Measurements from ENCODE around the gene POLD2. TPM values are rescaled to one million over a fixed set of nuclear protein-coding genes. Genes with fewer than 3 reads are reported as not detected.

Gene POLD2
- total RNA-seq, 1 donor from 2014 or later, result 232 TPM

GRCh38 chr7:44112231-44112996, 10.9 kb downstream of the POLD2 start:
- Histone ChIP-seq H4K20me1 (ENCODE audit: low read depth) (no peaks in the 10 kb centered on the region), H3F3A (ENCODE audit: low read depth) (no peaks in the 10 kb centered on the region), H3K9ac (no peak overlapping the region), H3K9me3 (ENCODE audit: low read depth) (no peaks in the 10 kb centered on the region), H3K79me2 (ENCODE audit: low read depth) (no peaks in the 10 kb centered on the region), H3K36me3 (no peaks in the 10 kb centered on the region), H2AFZ (replicated peaks) (no peak overlapping the region), H3K4me2 (no peak overlapping the region), H3K4me1 (no peaks in the 10 kb centered on the region), H3K27me3 (no peaks in the 10 kb centered on the region), H3K4me3 (no peak overlapping the region), H3K27ac (no peak overlapping the region)
- Mint-ChIP-seq H3K4me3 (no peak overlapping the region), H3K27ac (no peak overlapping the region), H3K9me3 (no peaks in the 10 kb centered on the region), H3K27me3 (ENCODE audit: insufficient read depth, low read depth) (peaks cover 10% of the 10 kb centered on the region), H3K36me3 (peaks cover 12% of the 10 kb centered on the region), H3K4me1 (no peaks in the 10 kb centered on the region)
- DNase-seq (ENCODE audit: low spot score), result no peak
- TF ChIP-seq EZH2 (IDR thresholded peaks at IDR 0.05), result no peak
- TF ChIP-seq, protein P1, sequence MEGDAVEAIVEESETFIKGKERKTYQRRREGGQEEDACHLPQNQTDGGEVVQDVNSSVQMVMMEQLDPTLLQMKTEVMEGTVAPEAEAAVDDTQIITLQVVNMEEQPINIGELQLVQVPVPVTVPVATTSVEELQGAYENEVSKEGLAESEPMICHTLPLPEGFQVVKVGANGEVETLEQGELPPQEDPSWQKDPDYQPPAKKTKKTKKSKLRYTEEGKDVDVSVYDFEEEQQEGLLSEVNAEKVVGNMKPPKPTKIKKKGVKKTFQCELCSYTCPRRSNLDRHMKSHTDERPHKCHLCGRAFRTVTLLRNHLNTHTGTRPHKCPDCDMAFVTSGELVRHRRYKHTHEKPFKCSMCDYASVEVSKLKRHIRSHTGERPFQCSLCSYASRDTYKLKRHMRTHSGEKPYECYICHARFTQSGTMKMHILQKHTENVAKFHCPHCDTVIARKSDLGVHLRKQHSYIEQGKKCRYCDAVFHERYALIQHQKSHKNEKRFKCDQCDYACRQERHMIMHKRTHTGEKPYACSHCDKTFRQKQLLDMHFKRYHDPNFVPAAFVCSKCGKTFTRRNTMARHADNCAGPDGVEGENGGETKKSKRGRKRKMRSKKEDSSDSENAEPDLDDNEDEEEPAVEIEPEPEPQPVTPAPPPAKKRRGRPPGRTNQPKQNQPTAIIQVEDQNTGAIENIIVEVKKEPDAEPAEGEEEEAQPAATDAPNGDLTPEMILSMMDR (IDR thresholded peaks at IDR 0.05), result no peak
- TF ChIP-seq EZH2phosphoT487 (IDR thresholded peaks at IDR 0.05), result no peak

GRCh38 chr7:44111761-44112160, 11.6 kb downstream of the POLD2 start:
- no peaks in the 10 kb centered on the region for H3K4me1 Mint-ChIP-seq
- no peaks in the 10 kb centered on the region for H3K9me3 ChIP-seq (ENCODE audit: low read depth)
- H2AFZ ChIP-seq (replicated peaks), result no peak overlapping the region
- no peak overlapping the region for H3K27ac Mint-ChIP-seq
- peaks cover 7% of the 10 kb centered on the region for H3K27me3 Mint-ChIP-seq (ENCODE audit: insufficient read depth, low read depth)
- no peaks in the 10 kb centered on the region for H3K27me3 ChIP-seq
- no peaks in the 10 kb centered on the region for H4K20me1 ChIP-seq (ENCODE audit: low read depth)
- no peak overlapping the region for H3K9ac ChIP-seq
- no peaks in the 10 kb centered on the region for H3K79me2 ChIP-seq (ENCODE audit: low read depth)
- no peak overlapping the region for H3K4me3 Mint-ChIP-seq
- H3K9me3 Mint-ChIP-seq, result no peaks in the 10 kb centered on the region
- DNase-seq (ENCODE audit: low spot score), result no peak
- H3K4me1 ChIP-seq, result no peaks in the 10 kb centered on the region
- H3K4me3 ChIP-seq, result no peak overlapping the region
- TF ChIP-seq EZH2phosphoT487 (IDR thresholded peaks at IDR 0.05), result no peak
- TF ChIP-seq, protein P1 (IDR thresholded peaks at IDR 0.05), result no peak
- no peak for TF ChIP-seq EZH2 (IDR thresholded peaks at IDR 0.05)
- H3K27ac ChIP-seq, result no peak overlapping the region
- H3K4me2 ChIP-seq, result no peak overlapping the region
- no peaks in the 10 kb centered on the region for H3F3A ChIP-seq (ENCODE audit: low read depth)
- no peaks in the 10 kb centered on the region for H3K36me3 ChIP-seq
- peaks cover 12% of the 10 kb centered on the region for H3K36me3 Mint-ChIP-seq

- DNase-seq (ENCODE audit: low spot score), result no peak
- no peak overlapping the region for H3K4me2 ChIP-seq
- peaks cover 7% of the 10 kb centered on the region for H3K27me3 Mint-ChIP-seq (ENCODE audit: insufficient read depth, low read depth)
- H4K20me1 ChIP-seq (ENCODE audit: low read depth), result no peaks in the 10 kb centered on the region
- TF ChIP-seq EZH2phosphoT487 (IDR thresholded peaks at IDR 0.05) (no peak), EZH2 (IDR thresholded peaks at IDR 0.05) (no peak)
- H3F3A ChIP-seq (ENCODE audit: low read depth), result no peaks in the 10 kb centered on the region
- H3K27ac ChIP-seq, result no peak overlapping the region
- H3K9me3 ChIP-seq (ENCODE audit: low read depth), result no peaks in the 10 kb centered on the region
- H3K9me3 Mint-ChIP-seq, result no peaks in the 10 kb centered on the region
- H3K36me3 Mint-ChIP-seq, result peaks cover 15% of the 10 kb centered on the region
- H3K4me3 ChIP-seq, result no peak overlapping the region
- H3K9ac ChIP-seq, result no peak overlapping the region
- no peaks in the 10 kb centered on the region for H3K36me3 ChIP-seq
- no peak overlapping the region for H3K27ac Mint-ChIP-seq
- peaks cover under 1% of the 10 kb centered on the region for H3K27me3 ChIP-seq
- no peaks in the 10 kb centered on the region for H3K79me2 ChIP-seq (ENCODE audit: low read depth)
- no peaks in the 10 kb centered on the region for H3K4me1 ChIP-seq
- no peak overlapping the region for H2AFZ ChIP-seq (replicated peaks)
- no peak overlapping the region for H3K4me3 Mint-ChIP-seq
- H3K4me1 Mint-ChIP-seq, result peaks cover under 1% of the 10 kb centered on the region
These were observed 12.4 kb downstream of the POLD2 start for GRCh38 chr7:44110719-44111635.

Measured in neural progenitor cell (in vitro differentiated cells).